ENCODE results near the gene IGSF3.

The IGSF3 gene

GRCh38 chr1:116679091-116679827 is 11.7 kb upstream of the IGSF3 start:
- Mint-ChIP-seq H3K4me3 (no peak overlapping the region), H3K27me3 (peaks cover 6 to 11% of the 10 kb centered on the region in 2 donors), H3K36me3 (no peaks in the 10 kb centered on the region), H3K4me1 (peaks cover 5 to 11% of the 10 kb centered on the region in 2 donors), H3K9me3 (no peaks in the 10 kb centered on the region), H3K27ac (no peak overlapping the region)
- no peak for DNase-seq
- ATAC-seq (replicated peaks), result no peak

GRCh38 chr1:116678732-116679090 is 11.2 kb upstream of the IGSF3 start:
- Mint-ChIP-seq H3K27me3 (peaks cover 11 to 15% of the 10 kb centered on the region in 2 donors), H3K4me1 (peaks cover 5 to 11% of the 10 kb centered on the region in 2 donors), H3K4me3 (no peak overlapping the region), H3K27ac (no peak overlapping the region), H3K36me3 (no peaks in the 10 kb centered on the region), H3K9me3 (no peaks in the 10 kb centered on the region)
- DNase-seq, result no peak
- no peak for ATAC-seq (replicated peaks)

DNA sequence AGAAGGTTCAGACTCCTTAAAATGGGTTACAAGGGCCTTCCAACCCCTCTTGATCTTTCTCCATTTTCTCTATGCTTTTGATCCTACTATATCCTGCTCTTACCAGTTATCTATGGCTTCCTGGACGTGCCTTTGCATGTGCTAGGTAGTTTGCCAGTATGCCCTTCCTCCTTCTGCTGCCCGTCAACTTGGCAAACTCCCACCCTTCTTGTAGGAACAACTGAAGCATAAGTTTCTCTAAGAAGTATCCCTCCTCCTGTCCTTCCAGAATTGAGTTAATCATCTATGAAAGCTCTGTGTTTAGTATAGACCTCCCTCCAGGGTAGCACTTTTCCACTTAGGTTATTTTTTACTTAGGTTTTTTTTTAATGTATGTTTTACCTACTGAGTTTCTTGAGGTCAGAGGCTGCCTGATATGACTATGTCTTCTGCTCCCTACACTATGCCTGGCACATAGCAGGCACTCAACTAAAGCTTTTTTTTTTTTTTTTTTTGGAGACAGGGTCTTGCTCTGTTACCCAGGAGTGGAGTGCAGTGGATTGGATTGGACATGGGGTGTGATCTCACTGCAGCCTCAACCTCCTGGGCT is 10.0 kb upstream of the IGSF3 start:
- peaks cover 18 to 22% of the 10 kb centered on the region in 2 donors for H3K27me3 Mint-ChIP-seq
- no peaks in the 10 kb centered on the region for H3K9me3 Mint-ChIP-seq
- H3K4me1 Mint-ChIP-seq, result peaks cover 8 to 14% of the 10 kb centered on the region in 2 donors
- no peak overlapping the region for H3K4me3 Mint-ChIP-seq
- peak; percentile 57 to 83 for ATAC-seq (replicated peaks)
- H3K36me3 Mint-ChIP-seq, result no peaks in the 10 kb centered on the region
- H3K27ac Mint-ChIP-seq, result no peak overlapping the region
- no peak for DNase-seq

DNA sequence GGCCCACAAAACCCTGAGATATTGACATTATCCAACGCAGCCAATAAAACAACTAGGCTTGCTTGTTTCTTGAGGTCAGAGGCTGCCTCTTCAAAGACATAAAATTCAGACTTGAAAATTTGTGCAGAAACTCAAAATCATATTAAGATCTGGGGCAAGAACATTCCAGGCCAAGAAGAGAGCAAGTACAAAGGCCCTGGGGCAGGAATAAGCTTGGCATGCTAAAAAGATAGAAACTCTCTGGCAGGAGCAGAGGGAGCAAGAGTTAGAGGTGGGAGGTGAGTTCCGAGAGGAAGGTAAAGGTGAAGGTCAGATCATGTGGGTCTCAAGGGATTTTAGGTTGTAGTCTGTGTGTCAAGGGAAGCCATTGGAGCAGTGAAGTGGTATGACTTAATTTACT is 8.8 kb upstream of the IGSF3 start:
- ATAC-seq (replicated peaks), result no peak
- Mint-ChIP-seq H3K36me3 (no peaks in the 10 kb centered on the region), H3K27ac (no peak overlapping the region)

GRCh38 chr1:116674751-116675150 is 7.2 kb upstream of the IGSF3 start:
- Mint-ChIP-seq H3K27ac (no peak overlapping the region), H3K4me3 (no peak overlapping the region), H3K4me1 (peaks cover 13 to 16% of the 10 kb centered on the region in 2 donors), H3K9me3 (no peaks in the 10 kb centered on the region), H3K36me3 (no peaks in the 10 kb centered on the region), H3K27me3 (peaks cover 32 to 35% of the 10 kb centered on the region in 2 donors)
- ATAC-seq (replicated peaks) (no peak), DNase-seq (no peak)

More for the DNA sequence above, 8.8 kb upstream of the IGSF3 start:
- no peak for DNase-seq
- H3K9me3 Mint-ChIP-seq, result no peaks in the 10 kb centered on the region
- H3K4me1 Mint-ChIP-seq, result peaks cover 9 to 16% of the 10 kb centered on the region in 2 donors
- H3K4me3 Mint-ChIP-seq, result no peak overlapping the region
- H3K27me3 Mint-ChIP-seq, result peaks cover 19 to 25% of the 10 kb centered on the region in 2 donors

DNA sequence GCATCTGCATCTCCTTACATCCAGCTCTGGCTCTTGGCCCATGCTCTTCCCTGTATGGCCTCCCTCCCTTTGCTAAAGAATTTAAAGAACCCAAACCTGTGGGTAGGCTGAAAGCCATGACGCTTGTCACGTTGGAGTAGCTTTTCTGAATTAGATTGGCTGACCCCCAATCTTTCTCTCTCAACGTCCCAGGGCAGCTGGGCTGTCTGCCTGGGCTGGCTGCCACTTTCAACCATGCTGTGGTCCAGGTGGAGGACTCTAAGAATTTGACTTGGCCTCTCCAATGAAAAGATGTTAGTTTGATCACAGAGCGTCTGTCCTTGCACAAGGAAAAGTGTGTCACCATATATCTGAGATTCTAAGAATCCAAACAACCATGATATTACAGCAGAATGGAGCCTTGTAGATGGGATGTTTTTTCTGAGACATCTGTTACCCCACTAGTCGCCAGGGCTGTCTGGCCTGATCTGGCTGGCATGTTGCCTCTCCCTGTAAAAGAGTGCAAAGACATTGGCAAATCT is 6.5 kb upstream of the IGSF3 start:
- H3K4me3 Mint-ChIP-seq, result no peak overlapping the region
- H3K27ac Mint-ChIP-seq, result no peak overlapping the region
- DNase-seq (no peak), ATAC-seq (replicated peaks) (no peak)
- no peaks in the 10 kb centered on the region for H3K9me3 Mint-ChIP-seq
- peaks cover 35 to 40% of the 10 kb centered on the region in 2 donors for H3K27me3 Mint-ChIP-seq
- no peaks in the 10 kb centered on the region for H3K36me3 Mint-ChIP-seq
- H3K4me1 Mint-ChIP-seq, result peaks cover 13 to 16% of the 10 kb centered on the region in 2 donors

GRCh38 chr1:116671912-116672311 is 4.4 kb upstream of the IGSF3 start:
- Mint-ChIP-seq H3K9me3 (no peaks in the 10 kb centered on the region), H3K36me3 (no peaks in the 10 kb centered on the region), H3K4me3 (no peak overlapping the region), H3K27ac (no peak overlapping the region), H3K4me1 (peaks cover 7 to 9% of the 10 kb centered on the region in 2 donors), H3K27me3 (peaks cover 37 to 44% of the 10 kb centered on the region in 2 donors)
- DNase-seq (no peak), ATAC-seq (replicated peaks) (no peak)

GRCh38 chr1:116671072-116671760 is 3.7 kb upstream of the IGSF3 start:
- Mint-ChIP-seq H3K36me3 (peaks cover 1% of the 10 kb centered on the region in 2 donors), H3K4me1 (peaks cover 11 to 12% of the 10 kb centered on the region in 2 donors), H3K27me3 (peaks cover 38 to 45% of the 10 kb centered on the region in 2 donors), H3K27ac (no peak overlapping the region), H3K4me3 (no peak overlapping the region), H3K9me3 (no peaks in the 10 kb centered on the region)
- DNase-seq, result no peak
- no peak for ATAC-seq (replicated peaks)

- peaks cover 48 to 60% of the 10 kb centered on the region in 2 donors for H3K27me3 Mint-ChIP-seq
- no peak for ATAC-seq (replicated peaks)
- H3K4me3 Mint-ChIP-seq, result peak overlapping the region; percentile 65
- H3K4me1 Mint-ChIP-seq, result peaks cover 25 to 36% of the 10 kb centered on the region in 2 donors
- H3K27ac Mint-ChIP-seq, result no peak overlapping the region
- no peaks in the 10 kb centered on the region for H3K9me3 Mint-ChIP-seq
- no peak for DNase-seq
- peaks cover 23% of the 10 kb centered on the region in 2 donors for H3K36me3 Mint-ChIP-seq
Measured at GRCh38 chr1:116668277-116668676, 744 bp upstream of the IGSF3 start.

GRCh38 chr1:116667078-116667574 is 407 bp downstream of the IGSF3 start:
- Mint-ChIP-seq H3K36me3 (peaks cover 30 to 32% of the 10 kb centered on the region in 2 donors), H3K27me3 (peaks cover 51 to 60% of the 10 kb centered on the region in 2 donors), H3K4me3 (peak overlapping the region; percentile 84 to 85), H3K27ac (no peak overlapping the region), H3K4me1 (peaks cover 23 to 39% of the 10 kb centered on the region in 2 donors), H3K9me3 (no peaks in the 10 kb centered on the region)
- DNase-seq, result no peak
- peak; percentile 32 to 43 for ATAC-seq (replicated peaks)

DNA sequence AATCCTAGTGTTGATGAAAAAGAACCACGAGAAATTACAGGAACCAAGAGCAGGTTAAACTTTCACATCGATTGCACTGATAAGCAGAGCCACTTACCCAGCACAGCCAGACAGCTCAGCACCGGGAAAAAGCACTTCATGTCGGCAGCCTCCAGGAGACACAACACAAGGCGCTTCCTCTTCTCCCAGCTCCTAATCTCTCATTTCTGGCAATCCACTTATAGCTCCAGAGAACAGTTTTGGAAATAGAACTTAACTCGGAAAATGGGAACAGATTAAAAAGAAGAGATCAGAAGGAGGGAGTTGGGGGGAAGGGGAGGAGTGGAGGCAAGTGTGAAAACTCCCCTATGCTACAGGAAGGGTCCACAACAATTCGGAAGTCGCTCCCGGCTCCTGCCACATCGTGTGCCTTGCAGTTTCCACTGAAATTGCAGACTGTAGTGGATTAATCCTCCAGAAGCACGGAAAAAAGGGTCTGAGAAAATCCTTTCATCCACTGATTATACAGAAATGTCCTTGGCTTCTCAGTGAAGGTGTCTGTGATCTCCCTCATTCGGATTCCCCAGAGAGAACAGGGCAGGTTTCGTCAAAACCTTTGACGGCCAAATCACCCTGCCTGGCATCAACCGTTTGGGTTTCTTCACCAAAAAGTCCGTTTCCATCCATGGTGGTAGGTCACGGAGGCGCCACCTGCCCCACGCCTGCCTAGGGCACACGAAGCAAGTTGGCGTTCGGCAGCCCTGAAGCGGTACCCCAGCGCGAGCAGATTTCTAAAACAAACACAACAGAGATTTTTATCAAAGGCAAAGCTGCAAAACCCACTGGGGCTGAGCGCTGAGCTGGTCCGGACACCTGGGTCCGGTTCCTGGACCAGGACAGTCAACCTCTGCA is 1.1 kb downstream of the IGSF3 start:
- ATAC-seq (replicated peaks), result peak; percentile 31 to 37
- peaks cover 23 to 39% of the 10 kb centered on the region in 2 donors for H3K4me1 Mint-ChIP-seq
- H3K9me3 Mint-ChIP-seq, result no peaks in the 10 kb centered on the region
- H3K36me3 Mint-ChIP-seq, result peaks cover 30 to 32% of the 10 kb centered on the region in 2 donors
- H3K4me3 Mint-ChIP-seq, result peak overlapping the region; percentile 84 to 85
- H3K27ac Mint-ChIP-seq, result peak overlapping the region; percentile 20
- H3K27me3 Mint-ChIP-seq, result peaks cover 51 to 60% of the 10 kb centered on the region in 2 donors
- no peak for DNase-seq

GRCh38 chr1:116664978-116665371 is 2.6 kb downstream of the IGSF3 start:
- H3K36me3 Mint-ChIP-seq, result peaks cover 32 to 33% of the 10 kb centered on the region in 2 donors
- H3K4me1 Mint-ChIP-seq, result peaks cover 22 to 39% of the 10 kb centered on the region in 2 donors
- peak overlapping the region; percentile 40 to 44 for H3K4me3 Mint-ChIP-seq
- H3K27me3 Mint-ChIP-seq, result peaks cover 38 to 51% of the 10 kb centered on the region in 2 donors
- H3K9me3 Mint-ChIP-seq, result no peaks in the 10 kb centered on the region
- DNase-seq, result no peak
- no peak for ATAC-seq (replicated peaks)
- H3K27ac Mint-ChIP-seq, result no peak overlapping the region

DNA sequence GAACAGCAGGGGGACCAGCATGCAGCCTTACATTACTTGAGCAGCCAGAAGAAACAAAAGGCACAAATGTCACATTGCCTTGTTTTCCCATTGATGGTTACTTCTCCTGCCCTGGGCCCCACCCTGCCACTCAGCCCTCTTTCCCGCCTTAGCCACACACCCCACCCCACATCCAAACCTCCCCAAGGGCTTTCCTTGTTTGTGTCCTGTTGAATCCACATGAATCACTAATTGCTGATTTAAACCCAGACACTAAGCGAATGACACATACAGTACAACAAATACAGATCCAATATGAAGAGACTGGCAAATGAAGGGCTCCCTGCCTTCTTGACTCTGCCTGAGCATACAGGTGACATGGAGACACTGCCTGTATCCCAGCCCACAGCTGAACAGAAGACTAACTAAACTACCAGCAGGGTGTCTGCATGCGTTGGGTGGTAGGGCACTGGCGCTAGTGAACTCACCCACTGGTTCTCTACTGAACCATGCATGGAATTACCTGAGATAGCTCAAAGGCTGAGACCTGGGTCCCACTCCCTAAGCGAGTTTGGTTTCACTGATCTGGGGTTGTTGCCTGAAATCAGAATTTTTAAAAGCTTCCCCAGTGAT is 3.1 kb downstream of the IGSF3 start:
- Mint-ChIP-seq H3K9me3 (no peaks in the 10 kb centered on the region), H3K4me1 (peaks cover 22 to 39% of the 10 kb centered on the region in 2 donors), H3K27me3 (peaks cover 34 to 46% of the 10 kb centered on the region in 2 donors), H3K4me3 (peak overlapping the region; percentile 39 to 53), H3K27ac (no peak overlapping the region), H3K36me3 (peaks cover 32 to 33% of the 10 kb centered on the region in 2 donors)
- ATAC-seq (replicated peaks) (no peak), DNase-seq (no peak)

All from stimulated activated naive B cell treated with anti-CD40 and anti-IgM and Interleukin-4, amounts not matched to agents 10 μg/mL and 1 μg/mL and 100 μg/mL, for 72 hours (primary cell).